ENCODE measurements around the gene SCAI.

SCAI gene

GRCh38 chr9:125161284-125161918 is 18.1 kb upstream of the SCAI start:
- Mint-ChIP-seq H3K36me3 (peaks cover 27% of the 10 kb centered on the region), H3K9me3 (no peaks in the 10 kb centered on the region), H3K4me1 (no peaks in the 10 kb centered on the region), H3K4me3 (no peak overlapping the region), H3K27me3 (no peaks in the 10 kb centered on the region), H3K27ac (no peak overlapping the region)
- no peak for ATAC-seq

GRCh38 chr9:125160750-125161149 is 17.4 kb upstream of the SCAI start:
- no peaks in the 10 kb centered on the region for H3K27me3 Mint-ChIP-seq
- H3K4me3 Mint-ChIP-seq = no peak overlapping the region
- H3K27ac Mint-ChIP-seq = no peak overlapping the region
- H3K36me3 Mint-ChIP-seq = peaks cover 28% of the 10 kb centered on the region
- no peaks in the 10 kb centered on the region for H3K9me3 Mint-ChIP-seq
- no peak for ATAC-seq
- no peaks in the 10 kb centered on the region for H3K4me1 Mint-ChIP-seq

- peaks cover 44% of the 10 kb centered on the region for H3K36me3 Mint-ChIP-seq
- no peaks in the 10 kb centered on the region for H3K4me1 Mint-ChIP-seq
- no peak for ATAC-seq
- H3K27ac Mint-ChIP-seq = no peak overlapping the region
- H3K9me3 Mint-ChIP-seq = no peaks in the 10 kb centered on the region
- H3K4me3 Mint-ChIP-seq = no peak overlapping the region
- H3K27me3 Mint-ChIP-seq = no peaks in the 10 kb centered on the region
These were observed 13.2 kb upstream of the SCAI start for GRCh38 chr9:125156551-125156950.

- H3K27ac Mint-ChIP-seq = no peak overlapping the region
- H3K4me3 Mint-ChIP-seq = no peak overlapping the region
- peaks cover 45% of the 10 kb centered on the region for H3K36me3 Mint-ChIP-seq
- ATAC-seq = no peak
- no peaks in the 10 kb centered on the region for H3K4me1 Mint-ChIP-seq
- H3K27me3 Mint-ChIP-seq = no peaks in the 10 kb centered on the region
- no peaks in the 10 kb centered on the region for H3K9me3 Mint-ChIP-seq
These were observed 10.5 kb upstream of the SCAI start for GRCh38 chr9:125153712-125154367.

- Mint-ChIP-seq H3K36me3 (peaks cover 39% of the 10 kb centered on the region), H3K4me3 (no peak overlapping the region), H3K4me1 (no peaks in the 10 kb centered on the region), H3K9me3 (no peaks in the 10 kb centered on the region), H3K27me3 (no peaks in the 10 kb centered on the region), H3K27ac (no peak overlapping the region)
- ATAC-seq = no peak
These were observed 8.4 kb upstream of the SCAI start for GRCh38 chr9:125151730-125152129.

- no peaks in the 10 kb centered on the region for H3K9me3 Mint-ChIP-seq
- no peak overlapping the region for H3K27ac Mint-ChIP-seq
- peaks cover 34% of the 10 kb centered on the region for H3K36me3 Mint-ChIP-seq
- H3K27me3 Mint-ChIP-seq = no peaks in the 10 kb centered on the region
- ATAC-seq = no peak
- H3K4me3 Mint-ChIP-seq = no peak overlapping the region
- H3K4me1 Mint-ChIP-seq = no peaks in the 10 kb centered on the region
These were observed 7.3 kb upstream of the SCAI start for GRCh38 chr9:125150349-125151245.

- no peak overlapping the region for H3K27ac Mint-ChIP-seq
- ATAC-seq = no peak
- peaks cover 12% of the 10 kb centered on the region for H3K4me1 Mint-ChIP-seq
- no peaks in the 10 kb centered on the region for H3K9me3 Mint-ChIP-seq
- H3K4me3 Mint-ChIP-seq = no peak overlapping the region
- no peaks in the 10 kb centered on the region for H3K27me3 Mint-ChIP-seq
- H3K36me3 Mint-ChIP-seq = peaks cover 23% of the 10 kb centered on the region
These were observed 4.1 kb upstream of the SCAI start for GRCh38 chr9:125147401-125147951.

GRCh38 chr9:125146247-125146646 is 2.9 kb upstream of the SCAI start:
- Mint-ChIP-seq H3K4me1 (peaks cover 24% of the 10 kb centered on the region), H3K27ac (no peak overlapping the region), H3K27me3 (no peaks in the 10 kb centered on the region), H3K4me3 (no peak overlapping the region), H3K36me3 (peaks cover 10% of the 10 kb centered on the region), H3K9me3 (no peaks in the 10 kb centered on the region)
- no peak for ATAC-seq

GRCh38 chr9:125145425-125145824 is 2.1 kb upstream of the SCAI start:
- no peaks in the 10 kb centered on the region for H3K27me3 Mint-ChIP-seq
- H3K36me3 Mint-ChIP-seq = peaks cover 2% of the 10 kb centered on the region
- H3K27ac Mint-ChIP-seq = no peak overlapping the region
- no peak for ATAC-seq
- peaks cover 24% of the 10 kb centered on the region for H3K4me1 Mint-ChIP-seq
- H3K9me3 Mint-ChIP-seq = no peaks in the 10 kb centered on the region
- H3K4me3 Mint-ChIP-seq = no peak overlapping the region

- peak; percentile 60 for ATAC-seq
- Mint-ChIP-seq H3K27ac (peak overlapping the region; percentile 73), H3K4me3 (peak overlapping the region; percentile 97), H3K36me3 (peaks cover 8% of the 10 kb centered on the region), H3K27me3 (no peaks in the 10 kb centered on the region), H3K9me3 (no peaks in the 10 kb centered on the region), H3K4me1 (peaks cover 33% of the 10 kb centered on the region)
These were observed 560 bp downstream of the SCAI start for GRCh38 chr9:125142560-125143376.

- Mint-ChIP-seq H3K4me1 (peaks cover 33% of the 10 kb centered on the region), H3K27me3 (no peaks in the 10 kb centered on the region), H3K36me3 (peaks cover 8% of the 10 kb centered on the region), H3K9me3 (no peaks in the 10 kb centered on the region), H3K27ac (no peak overlapping the region), H3K4me3 (no peak overlapping the region)
- no peak for ATAC-seq
These were observed 1.6 kb downstream of the SCAI start for GRCh38 chr9:125141751-125142150.

- no peak overlapping the region for H3K27ac Mint-ChIP-seq
- no peaks in the 10 kb centered on the region for H3K9me3 Mint-ChIP-seq
- no peak for ATAC-seq
- H3K27me3 Mint-ChIP-seq = no peaks in the 10 kb centered on the region
- peaks cover 33% of the 10 kb centered on the region for H3K4me1 Mint-ChIP-seq
- H3K36me3 Mint-ChIP-seq = peaks cover 8% of the 10 kb centered on the region
- H3K4me3 Mint-ChIP-seq = no peak overlapping the region
These were observed 2.1 kb downstream of the SCAI start for GRCh38 chr9:125141251-125141650.

- Mint-ChIP-seq H3K4me1 (peaks cover 33% of the 10 kb centered on the region), H3K9me3 (no peaks in the 10 kb centered on the region), H3K36me3 (peaks cover 8% of the 10 kb centered on the region), H3K27ac (no peak overlapping the region), H3K4me3 (no peak overlapping the region), H3K27me3 (no peaks in the 10 kb centered on the region)
- no peak for ATAC-seq
These were observed 2.8 kb downstream of the SCAI start for GRCh38 chr9:125140576-125140975.

GRCh38 chr9:125137200-125137599 is 6.1 kb downstream of the SCAI start:
- H3K4me3 Mint-ChIP-seq = no peak overlapping the region
- H3K4me1 Mint-ChIP-seq = peaks cover 19% of the 10 kb centered on the region
- H3K27ac Mint-ChIP-seq = no peak overlapping the region
- H3K9me3 Mint-ChIP-seq = peaks cover 6% of the 10 kb centered on the region
- peaks cover 25% of the 10 kb centered on the region for H3K36me3 Mint-ChIP-seq
- ATAC-seq = no peak
- H3K27me3 Mint-ChIP-seq = no peaks in the 10 kb centered on the region

GRCh38 chr9:125134976-125135375 is 8.4 kb downstream of the SCAI start:
- Mint-ChIP-seq H3K27me3 (no peaks in the 10 kb centered on the region), H3K27ac (no peak overlapping the region), H3K9me3 (peaks cover 6% of the 10 kb centered on the region), H3K4me3 (no peak overlapping the region), H3K4me1 (peaks cover 9% of the 10 kb centered on the region), H3K36me3 (peaks cover 25% of the 10 kb centered on the region)
- ATAC-seq = no peak
